HAP-1 (cell line): ENCODE data around the gene CCT8L2.
"Not testable (repeated sequence)": the region's sequence is repeated elsewhere in the genome, so short reads cannot be mapped to it uniquely, and the experiment has no call there.

ENCODE experiments used
- DNase-seq, 2 experiments: peaks; one replicate each; pipeline ENCODE4 v3.0.0-alpha.2; 2016 to 2020; ENCODE audit warnings: low spot score in 2 of 2
- H3K27me3 ChIP-seq: fragments of 250-450 bp; sonication (Bioruptor Pico); 2 replicates; pipeline ENCODE4 v1.5.1; 2020; ENCODE audit warnings: low read depth, mild to moderate bottlenecking, moderate library complexity
- H3K36me3 ChIP-seq: fragments of 250-450 bp; sonication (Bioruptor Pico); replicated peaks from 2 replicates; pipeline ENCODE4 v1.5.1; 2020; ENCODE audit warnings: mild to moderate bottlenecking
- H3K4me1 ChIP-seq: fragments of 250-450 bp; sonication (Bioruptor Pico); 2 replicates; pipeline ENCODE4 v1.5.1; 2020; ENCODE audit warnings: mild to moderate bottlenecking
- H3K4me3 ChIP-seq: fragments of 250-450 bp; sonication (Bioruptor Pico); 2 replicates; pipeline ENCODE4 v1.5.1; 2020; ENCODE audit warnings: mild to moderate bottlenecking, moderate library complexity
- H3K9me3 ChIP-seq: fragments of 250-450 bp; sonication (Bioruptor Pico); 2 replicates; pipeline ENCODE4 v1.5.1; 2020; ENCODE audit warnings: mild to moderate bottlenecking, moderate library complexity
- in situ Hi-C: fragments of 300-500 bp; cut with MboI; formaldehyde crosslinking; loops from 3 replicates; pipeline ENCODE4 v1.14.3; 2020; ENCODE audit warnings: low sequenced_read_pairs, inconsistent platforms, mixed read lengths

Gene CCT8L2

DNA sequence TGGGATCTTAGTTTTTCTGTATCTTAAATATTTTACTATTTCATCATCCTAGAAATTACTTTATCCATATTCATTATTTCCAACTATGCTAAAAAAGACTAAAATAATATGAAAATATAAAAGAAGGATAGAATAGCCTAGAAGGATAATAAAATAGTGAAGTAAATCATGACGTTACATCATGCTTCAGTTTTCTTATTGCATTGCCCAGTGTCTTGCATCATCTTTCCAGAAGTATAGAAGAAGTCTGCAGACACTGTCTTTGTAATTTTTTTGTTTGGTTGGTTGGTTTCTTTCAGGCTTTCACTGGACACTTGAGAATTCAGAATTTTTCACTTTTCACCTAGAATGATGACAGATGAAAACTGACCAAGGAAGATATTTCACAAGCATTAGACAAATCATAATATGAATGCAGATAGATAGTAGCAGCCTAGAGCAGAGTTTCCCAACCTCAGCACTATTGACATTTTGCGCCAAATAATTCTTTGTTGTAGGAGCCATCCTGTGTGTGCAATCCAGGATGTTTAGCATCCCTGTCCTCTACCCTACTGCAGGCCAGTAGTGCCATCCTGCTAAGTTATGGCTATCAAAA lies 23.3 kb downstream of the CCT8L2 start:
- DNase-seq, result not testable (repeated sequence)

DNA sequence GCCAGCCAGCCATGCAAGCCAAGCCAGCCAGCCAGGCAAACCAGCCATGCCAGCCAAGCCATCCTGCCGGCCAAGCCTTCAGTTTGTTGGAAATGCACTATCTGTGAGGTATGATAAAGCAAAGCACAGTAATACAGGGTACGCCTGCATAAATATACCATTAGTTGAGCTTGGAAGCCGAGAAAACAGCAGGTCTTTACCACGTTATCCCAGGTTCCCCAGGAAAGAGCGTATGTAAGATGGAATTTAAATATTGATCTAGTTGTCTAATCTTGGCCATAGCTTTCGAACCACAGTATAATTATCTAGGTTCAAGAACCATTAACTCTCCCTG lies 24.2 kb downstream of the CCT8L2 start:
- no peaks in the 10 kb centered on the region for H3K4me1 ChIP-seq
- no peak overlapping the region for H3K4me3 ChIP-seq
- H3K36me3 ChIP-seq, result no peaks in the 10 kb centered on the region
- no peaks in the 10 kb centered on the region for H3K9me3 ChIP-seq
- no peaks in the 10 kb centered on the region for H3K27me3 ChIP-seq
- no peak for DNase-seq
- in situ Hi-C loops, result no loop called here

More for the DNA sequence above, 23.3 kb downstream of the CCT8L2 start:
- H3K9me3 ChIP-seq, in situ Hi-C loops, H3K4me1 ChIP-seq, H3K4me3 ChIP-seq, H3K36me3 ChIP-seq, H3K27me3 ChIP-seq: not testable (repeated sequence)

DNA sequence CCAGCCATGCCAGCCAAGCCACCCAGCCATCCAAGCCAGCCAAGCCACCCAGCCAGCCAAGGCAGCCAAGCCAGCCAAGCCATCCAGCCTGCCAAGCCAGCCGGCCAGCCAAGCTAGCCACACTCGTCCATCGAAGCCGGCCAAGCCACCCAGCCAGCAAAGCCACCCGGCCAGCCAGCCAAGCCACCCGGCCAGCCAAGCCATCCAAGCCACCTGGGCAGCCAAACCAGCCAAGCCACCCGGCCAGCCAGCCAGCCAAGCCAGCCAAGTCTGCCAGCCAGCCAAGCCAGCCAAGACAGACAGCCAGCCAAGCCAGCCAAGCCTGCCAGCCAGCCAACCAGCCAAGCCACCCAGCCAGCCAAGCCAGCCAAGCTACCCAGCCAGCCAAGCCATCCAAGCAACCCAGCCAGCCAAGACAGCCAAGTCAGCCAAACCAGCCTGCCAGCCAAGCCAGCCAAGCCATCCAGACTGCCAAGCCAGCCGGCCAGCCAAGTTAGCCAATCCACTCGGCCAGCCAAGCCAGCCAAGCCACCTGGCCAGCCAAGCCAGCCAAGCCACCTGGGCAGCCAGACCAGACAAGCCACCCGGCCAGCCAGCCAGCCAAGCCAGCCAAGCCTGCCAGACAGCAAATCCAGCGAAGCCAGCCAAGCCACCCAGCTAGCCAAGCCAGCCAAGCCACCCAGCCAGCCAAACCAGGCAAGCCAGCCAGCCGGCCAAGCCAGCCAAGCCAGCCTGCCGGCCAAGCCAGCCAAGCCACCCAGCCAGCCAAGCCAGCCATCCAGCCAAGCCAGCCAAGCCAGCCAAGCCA lies 24.8 kb downstream of the CCT8L2 start:
- H3K4me3 ChIP-seq, in situ Hi-C loops, H3K9me3 ChIP-seq: not testable (repeated sequence)

DNA sequence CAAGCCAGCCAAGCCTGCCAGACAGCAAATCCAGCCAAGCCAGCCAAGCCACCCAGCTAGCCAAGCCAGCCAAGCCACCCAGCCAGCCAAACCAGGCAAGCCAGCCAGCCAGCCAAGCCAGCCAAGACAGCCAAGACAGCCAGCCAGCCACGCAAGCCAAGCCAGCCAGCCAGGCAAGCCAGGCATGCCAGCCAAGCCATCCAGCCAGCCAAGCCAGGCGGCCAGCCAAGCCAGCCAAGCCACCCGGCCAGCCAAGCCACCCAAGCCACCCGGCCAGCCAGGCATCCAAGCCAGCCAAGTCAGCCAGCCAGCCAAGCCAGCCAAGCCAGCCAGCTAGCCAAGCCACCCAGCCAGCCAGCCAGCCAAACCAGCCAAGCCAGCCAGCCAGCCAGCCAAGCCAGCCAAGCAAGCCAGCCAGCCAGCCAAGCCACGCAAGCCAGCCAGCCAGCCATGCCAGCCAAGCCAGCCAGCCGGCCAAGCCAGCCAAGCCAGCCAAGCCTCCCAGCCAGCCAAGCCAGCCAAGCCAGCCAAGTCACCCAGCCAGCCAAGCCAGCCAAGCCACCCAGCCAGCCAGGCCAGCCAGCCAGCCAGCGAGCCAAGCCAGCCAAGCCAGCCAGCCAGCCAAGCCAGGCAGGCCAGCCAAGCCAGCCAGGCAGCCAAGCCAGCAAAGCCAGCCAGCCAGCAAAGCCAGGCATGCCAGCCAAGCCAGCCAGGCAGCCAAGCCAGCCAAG lies 26.0 kb downstream of the CCT8L2 start:
- H3K4me1 ChIP-seq, H3K9me3 ChIP-seq, H3K4me3 ChIP-seq, H3K36me3 ChIP-seq, H3K27me3 ChIP-seq, in situ Hi-C loops, DNase-seq: not testable (repeated sequence)

More for the DNA sequence above, 24.8 kb downstream of the CCT8L2 start:
- H3K27me3 ChIP-seq, H3K36me3 ChIP-seq, DNase-seq, H3K4me1 ChIP-seq: not testable (repeated sequence)

DNA sequence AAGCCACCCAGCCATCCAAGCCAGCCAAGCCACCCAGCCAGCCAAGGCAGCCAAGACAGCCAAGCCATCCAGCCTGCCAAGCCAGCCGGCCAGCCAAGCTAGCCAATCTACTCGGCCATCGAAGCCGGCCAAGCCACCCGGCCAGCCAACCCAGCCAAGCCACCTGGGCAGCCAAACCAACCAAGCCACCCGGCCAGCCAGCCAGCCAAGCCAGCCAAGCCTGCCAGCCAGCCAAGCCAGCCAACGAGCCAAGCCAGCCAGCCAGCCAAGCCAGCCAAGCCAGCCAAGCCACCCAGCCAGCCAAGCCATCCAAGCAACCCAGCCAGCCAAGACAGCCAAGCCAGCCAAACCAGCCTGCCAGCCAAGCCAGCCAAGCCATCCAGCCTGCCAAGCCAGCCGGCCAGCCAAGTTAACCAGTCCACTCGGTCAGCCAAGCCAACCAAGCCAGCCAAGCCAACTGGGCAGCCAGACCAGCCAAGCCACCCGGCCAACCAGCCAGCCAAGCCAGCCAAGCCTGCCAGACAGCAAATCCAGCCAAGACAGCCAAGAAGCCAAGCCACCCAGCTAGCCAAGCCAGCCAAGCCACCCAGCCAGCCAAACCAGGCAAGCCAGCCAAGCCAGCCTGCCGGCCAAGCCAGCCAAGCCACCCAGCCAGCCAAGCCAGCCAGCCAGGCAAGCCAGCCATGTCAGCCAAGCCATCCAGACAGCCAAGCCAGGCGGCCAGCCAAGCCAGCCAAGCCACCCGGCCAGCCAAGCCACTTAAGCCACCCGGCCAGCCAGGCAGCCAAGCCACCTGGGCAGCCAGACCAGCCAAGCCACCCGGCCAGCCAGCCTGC lies 26.8 kb downstream of the CCT8L2 start:
- H3K4me3 ChIP-seq, H3K4me1 ChIP-seq, H3K36me3 ChIP-seq, DNase-seq, H3K9me3 ChIP-seq, H3K27me3 ChIP-seq, in situ Hi-C loops: not testable (repeated sequence)

DNA sequence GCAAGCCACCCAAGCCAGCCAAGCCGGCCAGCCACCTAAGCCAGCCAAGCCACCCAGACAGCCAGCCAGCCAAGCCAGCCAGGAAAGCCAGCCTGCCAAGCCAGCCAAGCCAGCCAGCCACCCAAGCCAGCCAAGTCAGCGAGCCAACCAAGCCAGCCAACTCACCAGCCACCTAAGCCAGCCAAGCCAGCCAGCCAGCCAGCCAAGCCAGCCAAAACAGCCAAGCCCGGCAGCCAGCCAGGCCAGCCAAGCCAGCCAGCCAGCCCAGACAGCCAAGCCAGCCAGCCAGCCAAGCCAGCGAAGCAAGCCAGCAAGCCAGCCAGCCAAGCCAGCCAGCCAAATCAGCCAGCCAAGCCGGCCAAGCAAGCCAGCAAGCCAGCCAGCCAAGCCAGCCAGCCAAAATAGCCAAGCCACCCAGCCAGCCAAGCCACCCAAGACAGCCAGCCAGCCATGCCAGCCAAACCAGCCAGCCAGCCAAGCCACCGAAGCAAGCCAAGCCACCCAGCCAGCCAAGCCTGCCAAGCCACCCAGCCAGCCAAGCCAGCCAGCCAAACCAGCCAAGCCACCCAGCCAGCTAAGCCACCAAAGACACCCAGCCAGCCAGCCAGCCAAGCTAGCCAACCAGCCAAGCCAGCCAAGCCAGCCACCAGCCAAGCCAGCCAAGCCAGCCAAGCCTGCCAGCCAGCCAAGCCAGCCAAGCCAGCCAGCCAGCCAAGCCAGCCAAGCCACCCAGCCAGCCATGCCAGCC lies 27.6 kb downstream of the CCT8L2 start:
- DNase-seq, H3K9me3 ChIP-seq, H3K36me3 ChIP-seq, H3K4me1 ChIP-seq, in situ Hi-C loops, H3K4me3 ChIP-seq, H3K27me3 ChIP-seq: not testable (repeated sequence)

DNA sequence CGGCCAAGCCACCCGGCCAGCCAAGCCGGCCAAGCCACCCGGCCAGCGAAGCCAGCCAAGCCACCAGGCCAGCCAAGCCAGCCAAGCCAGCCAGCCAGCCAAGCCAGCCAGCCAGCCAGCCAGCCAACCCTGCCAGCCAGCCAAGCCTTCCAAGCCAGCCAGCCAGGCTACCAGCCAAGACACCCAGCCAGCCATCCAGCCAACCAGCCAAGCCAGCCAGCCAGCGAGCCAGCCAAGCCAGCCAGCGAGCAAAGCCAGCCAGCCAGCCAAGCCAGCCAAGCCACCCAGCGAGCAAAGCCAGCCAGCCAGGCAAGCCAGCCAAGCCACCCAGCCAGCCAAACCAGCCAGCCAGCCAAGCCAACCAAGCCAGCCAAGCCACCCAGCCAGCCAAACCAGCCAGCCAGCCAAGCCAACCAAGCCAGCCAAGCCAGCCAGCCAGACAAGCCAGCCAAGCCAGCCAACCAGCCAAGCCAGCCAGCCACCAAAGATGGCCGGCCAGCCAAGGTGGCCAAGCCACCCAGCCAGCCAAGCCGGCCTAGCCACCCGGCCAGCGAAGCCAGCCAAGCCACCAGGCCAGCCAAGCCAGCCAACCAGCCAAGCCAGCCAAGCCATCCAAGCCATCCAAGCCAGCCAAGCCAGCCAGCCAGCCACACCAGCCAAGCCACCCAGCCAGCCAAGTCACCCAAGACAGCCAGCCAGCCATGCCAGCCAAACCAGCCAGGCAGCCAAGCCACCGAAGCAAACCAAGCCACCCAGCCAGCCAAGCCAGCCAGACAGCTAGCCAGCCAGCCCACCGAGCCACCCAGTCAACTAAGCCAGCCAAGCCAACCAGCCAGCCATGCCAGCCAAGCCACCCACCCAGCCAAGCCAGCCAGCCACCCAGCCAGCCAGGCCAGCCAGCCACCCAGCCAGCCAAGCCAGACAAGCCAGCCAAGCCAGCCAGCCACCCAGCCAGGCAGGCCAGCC lies 28.8 kb downstream of the CCT8L2 start:
- in situ Hi-C loops, result no loop called here

DNA sequence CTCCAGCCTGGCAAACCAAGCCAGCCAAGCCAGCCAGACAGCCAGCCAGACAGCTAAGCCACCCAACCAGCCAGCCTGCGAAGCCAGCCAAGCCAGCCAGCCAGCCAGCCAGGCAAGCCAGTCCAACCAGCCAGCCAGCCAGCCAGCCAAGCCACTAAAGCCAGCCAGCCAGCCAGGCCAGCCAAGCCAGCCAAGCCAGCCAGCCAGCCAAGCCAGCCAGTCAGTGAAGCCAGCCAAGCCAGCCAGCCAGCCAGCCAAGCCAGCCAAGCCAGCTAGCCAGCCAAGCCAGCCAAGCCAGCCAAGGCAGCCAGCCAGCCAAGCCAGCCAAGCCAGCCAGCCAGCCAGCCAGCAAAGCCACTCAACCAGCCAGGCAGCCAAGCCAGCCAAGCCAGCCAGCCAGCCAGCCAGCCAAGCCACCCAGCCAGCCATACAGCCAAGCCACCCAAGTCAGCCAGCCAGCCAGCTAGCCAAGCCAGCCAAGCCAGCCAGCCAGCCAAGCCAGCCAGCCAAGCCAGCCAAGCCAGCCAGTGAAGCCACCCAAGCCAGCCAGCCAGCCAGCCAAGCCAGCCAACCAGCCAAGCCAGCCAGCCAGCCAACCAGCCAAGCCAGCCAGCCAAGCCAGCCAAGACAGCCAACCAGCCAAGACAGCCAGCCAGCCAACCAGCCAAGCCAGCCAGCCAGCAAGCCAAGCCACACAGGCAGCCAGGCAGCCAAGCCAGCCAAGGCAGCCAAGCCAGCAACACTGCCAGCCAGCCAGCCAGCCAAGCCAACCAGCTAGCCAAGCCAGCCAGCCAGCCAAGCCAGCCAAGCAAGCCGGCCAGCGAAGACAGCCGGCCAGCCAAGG lies 29.7 kb downstream of the CCT8L2 start:
- no peak for DNase-seq
- H3K9me3 ChIP-seq, result no peaks in the 10 kb centered on the region
- in situ Hi-C loops, result no loop called here
- H3K27me3 ChIP-seq, result no peaks in the 10 kb centered on the region
- H3K36me3 ChIP-seq, result no peaks in the 10 kb centered on the region
- H3K4me3 ChIP-seq, result no peak overlapping the region
- no peaks in the 10 kb centered on the region for H3K4me1 ChIP-seq

More for the DNA sequence above, 28.8 kb downstream of the CCT8L2 start:
- no peak overlapping the region for H3K4me3 ChIP-seq
- no peaks in the 10 kb centered on the region for H3K9me3 ChIP-seq
- no peaks in the 10 kb centered on the region for H3K27me3 ChIP-seq
- H3K4me1 ChIP-seq, result no peaks in the 10 kb centered on the region
- no peak for DNase-seq
- no peaks in the 10 kb centered on the region for H3K36me3 ChIP-seq

DNA sequence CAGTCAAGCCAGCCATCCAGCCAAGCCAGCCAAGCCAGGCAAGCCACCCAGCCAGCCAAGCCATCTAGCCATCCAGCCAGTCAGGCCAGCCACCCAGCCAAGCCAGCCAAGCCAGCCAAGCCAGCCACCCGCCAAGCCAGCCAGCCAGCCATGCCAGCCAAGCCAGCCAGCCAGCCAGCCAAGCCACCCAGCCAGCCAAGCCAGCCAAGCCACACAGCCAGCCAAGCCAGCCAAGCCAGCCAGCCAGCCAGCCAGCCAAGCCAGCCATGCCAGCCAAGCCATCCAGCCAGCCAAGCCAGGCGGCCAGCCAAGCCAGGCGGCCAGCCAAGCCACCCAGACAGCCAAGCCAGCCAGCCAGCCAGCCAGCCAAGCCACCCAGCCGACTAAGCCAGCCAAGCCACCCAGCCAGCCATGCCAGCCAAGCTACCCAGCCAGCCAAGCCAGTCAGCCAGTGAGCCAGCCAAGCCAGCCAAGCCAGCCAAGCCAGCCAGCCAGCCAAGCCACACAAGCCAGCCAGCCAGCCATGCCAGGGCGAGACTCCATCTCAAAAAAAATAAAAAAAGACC lies 31.4 kb downstream of the CCT8L2 start:
- H3K9me3 ChIP-seq, H3K4me1 ChIP-seq, H3K4me3 ChIP-seq, DNase-seq, H3K36me3 ChIP-seq, in situ Hi-C loops, H3K27me3 ChIP-seq: not testable (repeated sequence)

DNA sequence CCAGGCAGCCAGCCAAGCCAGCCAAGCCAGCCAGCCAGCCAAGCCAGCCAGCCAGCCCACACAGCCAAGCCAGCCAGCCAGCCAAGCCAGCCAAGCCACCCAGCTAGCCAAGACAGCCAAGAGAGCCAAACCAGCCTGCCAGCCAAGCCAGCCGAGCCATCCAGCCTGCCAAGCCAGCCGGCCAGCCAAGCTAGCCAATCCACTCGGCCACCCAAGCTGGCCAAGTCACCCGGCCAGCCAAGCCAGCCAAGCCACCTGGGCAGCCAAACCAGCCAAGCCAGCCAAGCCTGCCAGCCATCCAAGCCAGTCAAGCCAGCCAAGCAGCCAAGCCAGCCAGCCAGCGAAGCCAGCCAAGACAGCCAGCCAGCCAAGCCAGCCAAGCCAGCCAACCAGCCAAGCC lies 32.0 kb downstream of the CCT8L2 start:
- in situ Hi-C loops, H3K36me3 ChIP-seq, H3K9me3 ChIP-seq, H3K4me3 ChIP-seq, H3K4me1 ChIP-seq, H3K27me3 ChIP-seq, DNase-seq: not testable (repeated sequence)

DNA sequence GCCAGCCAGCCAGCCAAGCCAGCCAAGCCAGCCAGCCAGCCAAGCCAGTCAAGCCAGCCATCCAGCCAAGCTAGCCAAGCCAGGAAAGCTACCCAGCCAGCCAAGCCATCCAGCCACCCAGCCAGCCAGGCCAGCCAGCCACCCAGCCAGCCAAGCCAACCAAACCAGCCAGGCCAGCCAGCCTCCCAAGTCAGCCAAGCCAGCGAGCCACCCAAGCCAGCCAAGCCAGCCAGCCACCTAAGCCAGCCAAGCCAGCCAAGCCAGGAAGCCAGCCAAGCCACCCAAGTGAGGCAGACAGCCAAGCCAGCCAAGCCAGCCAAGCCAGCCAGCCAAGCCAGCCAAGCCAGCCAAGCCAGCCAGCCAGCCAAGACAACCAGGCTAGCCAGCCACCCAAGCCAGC lies 32.6 kb downstream of the CCT8L2 start:
- in situ Hi-C loops, H3K9me3 ChIP-seq, H3K4me1 ChIP-seq, H3K4me3 ChIP-seq, H3K36me3 ChIP-seq, DNase-seq, H3K27me3 ChIP-seq: not testable (repeated sequence)
